Stimulated activated CD8-positive, alpha-beta memory T cell treated with anti-CD3 and anti-CD28 coated beads, Interleukin-4, amount 100 ng/mL, for 4 hours (primary cell): ENCODE data around the gene SLC24A3.

ENCODE experiments used
- DNase-seq, 2 donors: peaks; one replicate each; pipeline ENCODE4 v3.0.0-alpha.2; 2020; ENCODE audit warnings: low read depth in 2 of 2, low spot score in 1 of 2

Gene SLC24A3

DNA sequence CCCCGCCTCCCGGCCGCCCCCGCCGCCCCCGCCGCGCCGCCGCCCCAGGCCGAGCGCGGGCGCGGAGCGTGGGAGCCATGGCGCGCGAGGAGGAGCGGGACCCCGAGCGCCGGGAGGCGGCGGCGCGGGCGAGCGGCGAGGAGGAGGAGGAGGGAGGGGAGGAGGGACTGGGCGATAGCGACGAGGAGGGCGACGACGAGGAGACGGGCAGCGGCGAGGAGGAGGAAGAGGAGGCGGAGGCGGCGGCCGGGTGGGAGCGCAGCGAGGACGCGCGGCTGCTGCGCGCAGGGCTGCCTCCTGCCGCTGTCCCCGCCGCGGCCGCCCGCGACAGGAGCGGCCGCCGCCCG lies at the start of gene SLC24A3:
Gene SLC24A3, plus strand, starts transcription at position 174 of the 347 bp plus-strand sequence.
- DNase-seq = no peak

DNA sequence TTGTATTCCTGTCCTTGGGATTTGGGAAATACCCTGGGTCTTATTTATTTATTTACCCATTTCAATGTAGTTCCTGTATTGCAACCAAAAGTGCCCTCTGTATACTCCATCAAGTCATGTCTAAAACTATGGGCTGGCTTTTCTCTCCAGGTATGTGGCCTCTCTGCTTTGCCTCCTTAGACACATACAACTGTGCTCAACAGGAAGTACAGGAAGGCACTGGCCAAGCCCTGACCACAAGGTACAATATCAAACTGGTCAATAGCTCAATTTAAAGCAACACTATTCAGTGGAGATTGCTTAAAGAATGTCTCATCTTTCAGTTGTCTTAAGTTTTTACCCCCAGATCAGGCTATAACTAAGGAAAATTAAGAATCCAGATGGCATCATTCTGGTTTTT lies 42.3 kb upstream of the SLC24A3 start:
- DNase-seq = no peak

DNA sequence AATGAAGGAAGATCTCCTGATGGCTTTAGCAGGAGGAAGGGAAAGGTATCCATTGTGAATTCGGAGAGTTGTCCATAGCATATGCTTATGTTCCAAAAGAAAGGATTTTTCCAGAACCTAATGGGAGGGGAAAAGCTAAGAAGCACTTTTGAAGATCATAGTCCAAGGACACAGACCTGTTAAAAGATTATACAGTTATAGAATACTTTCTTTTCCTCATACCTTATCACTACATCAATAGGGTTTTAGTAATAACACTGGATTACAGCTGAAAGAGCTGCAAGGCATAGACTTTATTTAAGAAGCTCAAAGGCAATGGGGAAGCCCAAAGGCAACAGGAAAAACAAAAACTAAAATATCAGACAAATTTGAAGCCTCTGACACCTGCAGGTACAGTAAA lies 39.8 kb upstream of the SLC24A3 start:
- DNase-seq = no peak

DNA sequence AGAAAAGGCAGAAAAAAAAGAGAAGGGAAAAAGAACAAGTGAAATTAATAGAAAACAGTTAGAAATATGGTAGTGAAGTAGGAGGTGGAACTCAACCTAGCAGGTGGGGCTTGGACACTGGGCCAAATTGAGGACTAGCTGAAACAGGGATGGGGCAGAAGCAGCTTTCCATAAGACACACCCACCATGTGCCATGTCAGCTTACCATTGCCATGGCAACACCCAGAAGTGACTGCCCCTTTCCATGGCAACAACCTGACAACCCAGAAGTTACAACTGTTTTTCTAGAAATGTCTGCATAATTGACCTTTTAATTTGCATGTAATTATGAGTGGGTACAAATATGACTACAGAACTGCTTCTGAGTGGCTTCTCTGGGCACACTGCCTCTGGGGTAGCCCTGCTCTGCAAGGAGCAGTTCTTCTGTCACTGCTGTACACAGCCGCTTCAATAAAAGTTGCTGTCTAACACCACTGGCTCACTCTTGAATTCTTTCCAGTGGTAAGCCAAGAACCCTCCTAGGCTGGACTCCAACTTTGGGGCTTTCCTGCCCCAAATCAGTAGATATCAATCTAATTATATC lies 35.9 kb upstream of the SLC24A3 start:
- DNase-seq = no peak

DNA sequence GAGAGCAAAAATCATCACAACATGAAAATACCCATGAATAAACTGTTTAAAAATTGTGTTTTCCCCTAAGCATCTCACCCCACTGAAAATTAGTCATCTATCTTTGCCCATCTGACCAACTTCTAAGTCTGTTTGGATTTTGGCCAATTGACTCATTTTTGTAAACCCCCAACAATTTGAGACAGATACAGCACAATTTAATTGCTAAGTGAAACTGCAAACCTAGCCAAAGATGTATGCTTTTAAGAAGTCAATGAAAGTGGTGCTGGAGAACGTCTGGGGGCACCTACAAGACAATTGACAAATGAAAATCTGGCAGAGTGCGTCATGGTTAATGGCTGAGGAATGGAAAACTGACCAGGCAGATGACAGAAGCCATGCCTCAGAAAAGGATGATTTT lies 30.9 kb upstream of the SLC24A3 start:
- no peak for DNase-seq

DNA sequence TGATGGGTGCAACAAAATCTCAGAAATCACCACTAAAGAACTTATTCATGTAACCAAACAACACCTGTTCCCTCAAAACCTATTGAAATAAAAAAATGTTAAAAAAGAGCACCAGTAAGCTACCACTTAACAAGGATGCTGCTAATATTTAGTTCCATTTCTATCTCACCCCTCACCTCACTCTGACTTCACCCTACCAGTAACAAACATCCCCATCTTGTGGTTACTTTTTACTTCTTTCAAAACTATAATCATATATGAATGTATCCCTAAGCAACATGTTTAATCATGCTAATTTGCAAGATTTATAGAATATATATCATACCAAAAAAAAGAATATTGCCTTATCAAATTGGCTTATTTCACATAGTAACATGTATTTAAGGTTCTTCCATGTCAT lies 27.4 kb upstream of the SLC24A3 start:
- DNase-seq = no peak

DNA sequence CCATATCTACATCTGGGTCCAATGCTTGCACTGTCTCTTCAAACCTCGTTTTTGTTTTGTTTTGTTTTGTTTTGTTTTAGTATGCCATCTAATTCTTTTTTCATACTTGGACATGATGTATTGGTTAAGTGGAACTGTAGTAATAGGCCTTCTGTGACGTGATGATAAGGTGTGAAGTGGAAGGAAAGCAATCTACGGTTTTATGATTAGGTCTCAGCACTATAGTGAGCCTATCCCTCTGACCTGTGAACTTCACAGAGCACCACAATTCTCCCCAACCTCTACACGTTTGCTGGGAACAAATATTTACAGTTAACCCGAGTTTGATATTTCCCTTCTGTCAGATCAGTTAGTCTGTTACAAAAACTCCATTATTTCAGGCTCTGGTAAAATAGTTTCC lies 19.1 kb upstream of the SLC24A3 start:
- DNase-seq = no peak

DNA sequence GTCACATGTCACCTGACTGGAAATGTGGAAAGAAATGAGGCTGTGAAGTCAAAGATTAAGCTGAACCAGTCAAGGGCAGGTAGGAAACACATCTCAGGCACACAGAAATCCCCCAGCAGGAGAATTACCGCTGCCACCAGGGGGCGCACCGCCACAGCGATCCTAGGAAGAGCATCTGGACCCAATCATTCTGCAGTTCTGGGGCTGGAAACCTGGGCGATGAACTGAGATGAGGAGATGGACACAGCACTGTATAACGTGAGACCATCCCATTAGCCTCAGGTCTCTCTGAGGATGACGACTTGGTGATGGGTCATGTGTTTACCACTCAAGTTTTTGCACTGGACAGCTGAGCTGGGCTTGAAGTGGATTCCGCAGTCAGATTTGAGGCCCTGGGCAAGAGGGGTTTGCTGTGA lies 6.5 kb upstream of the SLC24A3 start:
- peak; percentile 22 to 24 for DNase-seq

DNA sequence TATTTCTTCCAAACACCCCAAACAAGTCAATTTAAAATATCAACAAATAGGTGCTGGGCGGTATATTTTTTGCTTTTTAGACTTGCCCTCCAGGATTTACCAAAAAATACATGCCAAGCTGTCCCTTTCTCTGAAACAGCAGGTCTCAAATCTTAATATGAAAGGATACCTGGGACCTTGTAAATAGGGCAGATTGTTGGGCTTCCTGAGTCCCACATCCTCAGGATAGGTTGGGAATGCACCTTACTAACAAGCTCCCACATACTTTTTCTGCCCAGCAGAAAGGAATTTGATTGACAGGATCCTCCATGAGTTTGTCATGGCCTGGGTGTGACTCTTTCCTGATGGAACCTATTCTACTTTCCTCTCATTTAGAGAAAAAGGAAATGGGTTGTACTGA lies 4.9 kb upstream of the SLC24A3 start:
- no peak for DNase-seq

DNA sequence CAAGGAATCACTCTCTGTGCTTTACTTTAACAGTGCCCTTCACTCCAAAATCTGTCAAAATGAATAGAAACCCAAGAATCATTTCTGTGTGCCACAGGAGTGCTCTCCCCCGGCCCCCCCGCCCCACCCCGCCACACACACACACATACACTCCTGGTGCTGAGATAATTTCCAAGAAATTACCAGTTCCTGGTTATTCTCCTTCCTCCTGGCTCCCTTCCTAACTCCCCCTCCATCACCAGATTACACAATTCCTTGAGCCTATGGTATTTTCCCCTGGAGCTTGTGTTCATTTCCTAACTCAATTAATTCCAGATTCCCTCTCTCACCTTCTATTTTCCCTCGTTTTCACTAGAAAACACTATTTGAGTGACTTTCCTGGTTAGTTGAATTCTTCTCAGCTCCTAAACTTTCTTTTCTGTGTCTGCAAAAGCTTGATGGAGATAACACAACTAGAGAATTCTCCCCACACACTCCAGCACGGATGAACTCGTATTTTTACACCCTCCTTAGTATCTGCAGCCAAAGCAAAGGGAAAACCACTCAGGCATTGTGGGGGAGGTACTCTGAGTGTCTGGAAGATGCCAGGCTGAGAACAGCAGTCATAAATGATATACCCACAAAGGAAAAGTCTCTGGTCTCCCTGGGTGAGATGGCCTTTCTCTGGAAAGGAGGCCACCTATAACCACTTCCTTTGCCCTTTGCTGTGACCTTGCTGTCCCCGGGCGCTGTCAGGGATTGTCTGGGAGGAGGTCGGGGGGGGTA lies 1.9 kb upstream of the SLC24A3 start:
- no peak for DNase-seq

DNA sequence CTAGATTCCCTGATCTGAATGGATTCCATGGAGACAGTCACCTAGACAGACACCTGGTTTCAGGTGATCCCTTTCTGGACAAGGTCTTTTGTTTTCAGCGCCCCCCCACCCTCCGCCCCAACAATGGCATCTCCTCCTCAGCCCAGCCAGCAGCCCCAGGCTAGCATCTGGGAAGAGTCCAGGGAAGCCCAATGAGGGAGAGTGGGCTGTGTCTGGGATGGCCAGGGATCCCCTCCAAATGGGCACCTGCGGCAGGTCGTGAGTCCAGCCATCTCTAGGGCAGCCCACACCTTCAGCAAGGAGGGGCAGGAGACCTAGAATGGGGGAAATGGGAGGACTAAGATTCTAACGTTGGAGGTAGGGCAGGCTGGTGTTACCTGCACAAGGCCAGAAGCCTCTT lies 1.2 kb upstream of the SLC24A3 start:
- no peak for DNase-seq

DNA sequence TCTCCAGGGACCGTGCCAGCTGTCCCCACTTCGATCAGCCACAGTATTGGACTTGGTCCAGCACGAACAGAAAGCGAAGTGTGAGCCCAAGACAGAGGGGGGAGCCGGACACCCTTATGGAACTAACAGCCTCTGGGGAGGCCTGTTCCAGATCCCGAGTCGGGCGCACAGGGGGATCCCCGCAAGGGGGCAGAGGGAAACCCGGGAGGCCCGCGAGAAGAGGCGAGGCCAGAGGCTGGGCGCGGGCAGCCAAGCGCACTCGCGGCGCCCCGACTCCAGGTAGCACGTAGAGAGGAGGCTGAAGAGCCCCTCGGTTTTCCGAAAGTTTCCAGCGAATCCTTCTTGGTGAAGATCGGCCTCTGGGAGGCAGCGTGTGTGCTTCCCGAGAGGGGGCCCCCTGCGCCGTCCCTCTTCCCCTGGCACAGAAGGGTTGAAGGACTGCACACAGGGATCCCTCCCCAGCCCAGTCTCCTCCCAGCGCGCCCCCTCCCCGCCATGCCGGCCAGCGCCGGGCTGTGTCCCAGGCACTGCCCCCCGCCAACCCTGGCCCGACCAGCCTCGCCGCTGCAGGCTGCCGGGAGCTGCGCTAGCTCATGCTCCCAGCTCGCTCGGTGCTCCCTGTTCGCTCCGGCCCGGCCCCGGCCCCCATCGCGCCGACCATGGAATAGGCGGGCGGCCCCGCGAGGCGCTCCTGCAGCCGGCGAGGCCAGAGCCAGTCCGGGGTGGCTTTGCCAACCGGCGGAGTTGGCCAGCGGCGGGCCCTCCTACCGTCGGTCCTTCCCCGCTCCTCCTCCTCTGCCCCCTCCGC lies 577 bp upstream of the SLC24A3 start:
- DNase-seq = no peak

DNA sequence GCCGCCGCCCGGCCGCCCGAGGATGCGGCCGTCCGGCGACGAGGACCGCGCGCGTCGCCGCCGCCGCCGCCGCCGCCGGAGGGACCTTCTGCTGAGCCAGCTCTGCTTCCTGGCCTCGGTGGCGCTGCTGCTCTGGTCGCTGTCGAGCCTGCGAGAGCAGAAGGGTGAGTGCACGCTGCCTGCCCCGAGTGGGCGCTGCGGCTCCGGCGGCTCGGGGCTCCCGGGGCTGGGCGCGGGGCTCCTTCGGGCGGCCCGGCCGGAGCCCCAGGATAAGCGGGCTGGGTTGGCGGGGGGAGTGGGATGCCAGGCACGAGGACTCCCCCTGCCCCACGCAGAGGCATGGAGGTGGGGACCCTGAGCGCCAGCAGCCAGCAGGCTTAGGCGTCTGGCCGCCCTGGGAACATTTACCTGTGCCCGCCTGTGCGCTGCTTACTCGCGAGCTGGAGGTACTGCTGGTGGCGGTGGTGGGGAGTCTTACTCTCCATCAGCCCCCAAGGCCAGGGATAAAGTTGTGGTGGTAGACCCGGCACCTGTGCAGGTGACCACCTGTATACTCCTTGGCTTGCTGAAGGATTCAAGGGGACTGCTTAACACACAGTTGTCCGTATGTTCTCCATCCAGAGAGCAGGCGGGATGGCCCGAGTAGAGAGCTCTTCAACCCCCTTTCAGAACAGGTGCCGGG lies 520 bp downstream of the SLC24A3 start:
- no peak for DNase-seq

DNA sequence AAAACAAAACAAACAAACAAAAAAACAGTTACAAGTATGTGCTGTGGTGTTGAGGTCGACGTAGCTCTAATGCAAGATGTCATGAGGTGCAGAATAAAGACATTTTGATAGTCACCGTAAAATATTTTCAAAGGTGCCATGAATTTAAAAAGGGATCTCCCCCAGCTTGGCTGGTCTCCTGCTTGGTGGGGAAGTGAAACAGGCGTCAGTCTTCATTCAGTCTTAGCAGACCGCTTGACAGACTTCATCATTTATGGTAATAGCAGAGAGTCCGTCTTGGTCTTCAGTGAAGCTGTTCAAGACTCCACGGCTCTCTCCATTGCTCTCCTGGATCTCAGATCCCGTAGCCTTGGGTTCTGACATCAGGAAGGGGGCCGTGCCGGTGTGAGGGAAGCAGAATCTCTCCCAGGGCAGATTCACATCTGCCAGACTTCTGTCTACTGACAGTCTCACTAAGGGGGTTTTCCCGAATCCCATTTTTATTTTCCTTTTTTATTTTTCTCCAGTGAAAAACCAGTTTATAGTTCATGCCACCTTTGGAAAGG lies 1.6 kb downstream of the SLC24A3 start:
- no peak for DNase-seq

DNA sequence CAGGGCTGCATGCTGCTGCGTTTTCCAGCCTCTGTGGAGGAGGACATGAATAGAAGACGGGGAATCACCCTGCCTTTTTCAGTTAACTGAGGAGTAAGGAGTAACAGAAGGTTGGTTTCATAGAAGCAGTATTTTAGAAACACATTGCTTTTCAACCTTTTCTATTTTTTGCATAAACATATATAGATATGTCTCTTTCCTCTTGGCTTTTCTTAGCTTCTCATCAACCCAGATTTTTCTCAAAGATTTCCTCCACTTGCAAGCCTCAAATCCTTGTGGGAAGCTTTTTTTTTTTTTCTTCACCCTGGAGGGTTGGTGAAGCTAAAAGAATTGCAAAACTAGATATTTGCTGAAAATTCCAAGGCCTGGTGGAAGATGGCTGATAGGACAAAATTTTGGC lies 6.0 kb downstream of the SLC24A3 start:
- DNase-seq = no peak

DNA sequence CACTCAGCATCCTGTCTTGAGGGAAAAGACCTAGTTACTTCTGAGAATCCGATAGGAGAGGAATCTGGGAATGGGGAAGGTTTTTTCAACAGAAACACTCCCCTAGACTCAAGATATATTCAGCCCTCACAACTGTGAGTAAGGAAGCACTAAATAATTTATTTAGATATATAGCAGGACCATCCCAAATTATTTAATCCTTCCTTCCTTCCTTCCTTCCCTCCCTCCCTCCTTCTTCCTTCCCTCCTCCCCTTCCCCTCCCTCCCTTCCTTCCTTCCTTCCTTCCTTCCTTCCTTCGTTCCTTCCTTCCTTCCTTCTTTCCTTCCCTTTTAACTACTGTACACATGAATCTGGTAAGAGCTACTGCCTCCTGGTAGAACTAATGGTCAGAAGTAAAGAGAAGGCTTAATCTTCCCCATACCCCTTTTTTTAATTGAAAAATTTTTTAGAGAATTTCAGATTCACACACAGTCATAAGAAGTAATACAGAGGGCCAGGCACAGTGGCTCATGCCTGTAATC lies 10.1 kb downstream of the SLC24A3 start:
- no peak for DNase-seq

DNA sequence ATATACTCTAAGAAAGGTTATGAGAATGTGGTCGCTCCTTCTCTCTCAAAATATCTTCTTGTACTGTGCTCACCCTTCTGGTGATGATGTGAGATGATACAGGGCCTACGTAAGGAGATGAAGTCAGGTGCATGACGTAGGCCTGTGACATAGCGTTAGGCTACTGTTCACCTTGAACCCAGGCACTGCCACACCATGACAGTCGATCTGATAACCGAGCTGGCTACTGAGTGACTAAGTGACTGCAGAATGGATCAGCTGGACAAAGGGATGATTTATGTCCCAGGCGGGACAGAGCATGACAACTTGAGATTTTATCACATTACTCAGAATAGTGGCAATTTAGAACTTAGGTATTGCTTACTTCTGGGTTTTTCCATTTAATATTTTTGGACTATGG lies 11.2 kb downstream of the SLC24A3 start:
- no peak for DNase-seq

DNA sequence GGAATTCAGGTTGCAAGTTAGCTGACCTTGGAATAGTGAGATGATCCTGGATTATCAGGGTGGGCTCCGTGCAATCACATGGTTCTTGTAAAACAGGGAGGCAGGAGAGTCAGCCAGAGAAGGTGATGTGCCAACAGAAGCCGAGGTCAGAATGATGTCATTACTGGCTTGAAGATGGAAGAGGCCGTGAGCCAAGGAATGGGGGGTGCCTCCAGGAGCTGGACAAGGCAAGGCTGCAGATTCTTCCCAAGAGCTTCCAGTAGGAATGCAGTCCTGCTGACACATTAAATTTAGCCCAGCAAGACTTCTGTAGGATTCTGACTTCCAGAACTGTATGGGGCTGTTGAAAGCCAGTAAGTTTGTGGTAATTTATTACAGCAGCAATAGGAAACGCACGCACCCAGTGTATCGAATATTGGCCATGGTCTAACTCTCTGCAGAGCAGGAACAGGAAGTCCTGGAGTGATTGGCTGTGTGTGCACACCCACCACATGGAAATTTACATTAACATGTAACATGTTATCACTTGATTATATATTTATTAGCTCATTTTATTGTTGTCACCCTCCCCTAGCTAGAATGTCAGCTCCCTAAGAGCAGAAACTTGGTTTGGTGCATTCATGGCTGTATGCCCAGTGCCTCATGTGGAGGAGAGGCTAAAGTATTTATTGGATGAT lies 19.1 kb downstream of the SLC24A3 start:
- no peak for DNase-seq

DNA sequence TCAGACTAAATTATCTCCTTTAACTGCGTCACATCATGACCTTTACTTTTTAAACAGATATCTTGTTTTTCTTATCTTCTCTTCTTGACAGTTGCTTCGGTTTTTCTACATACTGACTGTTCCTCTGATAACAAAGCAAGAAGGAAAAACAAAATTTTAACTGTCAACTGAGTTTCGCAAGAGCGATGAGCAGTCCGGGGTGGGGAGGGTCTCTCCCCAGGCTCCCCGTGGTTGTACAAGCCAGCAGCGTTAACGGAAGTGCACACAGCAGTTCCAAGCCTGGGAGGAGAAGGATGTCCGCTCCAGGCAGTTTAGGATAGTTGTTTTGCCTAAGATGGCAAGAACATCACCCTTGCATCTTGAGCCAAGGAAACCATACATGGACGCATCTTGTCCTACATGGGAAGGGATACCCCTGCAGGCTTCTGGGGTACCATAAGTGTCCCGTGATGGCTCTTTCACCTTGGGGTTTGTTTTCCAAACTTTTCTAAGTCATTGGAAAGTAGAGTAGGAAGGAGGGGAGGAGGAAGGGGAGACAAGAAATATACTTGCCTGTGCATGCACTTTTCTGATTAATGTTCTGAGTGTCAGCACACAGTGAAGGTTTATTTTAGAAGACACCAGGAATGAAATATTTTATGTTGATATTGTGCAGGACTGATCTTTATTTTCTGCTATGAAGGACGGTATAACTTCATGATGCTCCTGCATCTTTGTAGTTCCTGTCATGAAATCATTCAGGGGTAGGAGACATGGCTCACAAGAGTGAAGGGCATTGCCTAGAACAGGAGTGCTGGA lies 20.8 kb downstream of the SLC24A3 start:
- DNase-seq = no peak
